HFFc6 (cell line): ENCODE data around the gene CYP1A2. TPM values are rescaled to one million over a fixed set of nuclear protein-coding genes. Genes with fewer than 3 reads are reported as not detected.

ENCODE experiments used
- DNase-seq: peaks from one replicate; pipeline ENCODE4 v3.0.0-alpha.2; 2018
- H3K27ac Mint-ChIP-seq: 2 replicates; pipeline ENCODE4 v1.8.0; 2020; ENCODE audit warnings: mild to moderate bottlenecking, mixed read lengths
- H3K27me3 Mint-ChIP-seq: 2 replicates; pipeline ENCODE4 v1.8.0; 2021; ENCODE audit warnings: mild to moderate bottlenecking, moderate library complexity, mixed read lengths; ENCODE audit not compliant: insufficient read depth
- H3K36me3 Mint-ChIP-seq: 2 replicates; pipeline ENCODE4 v1.8.0; 2021; ENCODE audit warnings: low read depth, mixed read lengths
- H3K4me1 Mint-ChIP-seq: 2 replicates; pipeline ENCODE4 v1.8.0; 2020; ENCODE audit warnings: low read depth, mixed read lengths
- H3K4me3 Mint-ChIP-seq: 2 replicates; pipeline ENCODE4 v1.8.0; 2020; ENCODE audit warnings: mild to moderate bottlenecking, moderate library complexity, mixed read lengths
- H3K9me3 Mint-ChIP-seq: 2 replicates; pipeline ENCODE4 v1.8.0; 2020; ENCODE audit warnings: mild to moderate bottlenecking, mixed read lengths
- long read RNA-seq: library from polyadenylated mRNA; unstranded; transcript quantifications from one replicate; pipeline ENCODE4 v2.0.0, GENCODE V29; 2019
- total RNA-seq, 6 experiments: library from RNA; stranded (reverse); fragmentation: NEBNext Ultra II Directional; extraction: Animal tissue kit (Norgen Biotek cat#: 25700); gene quantifications; 2 replicates in 1 of 6; 3 replicates in 5 of 6; pipeline ENCODE4 v1.2.3, GENCODE V29; 2021
- TF ChIP-seq, protein P1 (sequence below): fragments of 200-600 bp; sonication (generic); IDR thresholded peaks from 2 replicates; pipeline ENCODE4 v1.5.0; 2021; ENCODE audit warnings: antibody characterized with exemption, mild to moderate bottlenecking

Gene CYP1A2, protein sequence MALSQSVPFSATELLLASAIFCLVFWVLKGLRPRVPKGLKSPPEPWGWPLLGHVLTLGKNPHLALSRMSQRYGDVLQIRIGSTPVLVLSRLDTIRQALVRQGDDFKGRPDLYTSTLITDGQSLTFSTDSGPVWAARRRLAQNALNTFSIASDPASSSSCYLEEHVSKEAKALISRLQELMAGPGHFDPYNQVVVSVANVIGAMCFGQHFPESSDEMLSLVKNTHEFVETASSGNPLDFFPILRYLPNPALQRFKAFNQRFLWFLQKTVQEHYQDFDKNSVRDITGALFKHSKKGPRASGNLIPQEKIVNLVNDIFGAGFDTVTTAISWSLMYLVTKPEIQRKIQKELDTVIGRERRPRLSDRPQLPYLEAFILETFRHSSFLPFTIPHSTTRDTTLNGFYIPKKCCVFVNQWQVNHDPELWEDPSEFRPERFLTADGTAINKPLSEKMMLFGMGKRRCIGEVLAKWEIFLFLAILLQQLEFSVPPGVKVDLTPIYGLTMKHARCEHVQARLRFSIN
- not detected for total RNA-seq
- long read RNA-seq = 0 reads

DNA sequence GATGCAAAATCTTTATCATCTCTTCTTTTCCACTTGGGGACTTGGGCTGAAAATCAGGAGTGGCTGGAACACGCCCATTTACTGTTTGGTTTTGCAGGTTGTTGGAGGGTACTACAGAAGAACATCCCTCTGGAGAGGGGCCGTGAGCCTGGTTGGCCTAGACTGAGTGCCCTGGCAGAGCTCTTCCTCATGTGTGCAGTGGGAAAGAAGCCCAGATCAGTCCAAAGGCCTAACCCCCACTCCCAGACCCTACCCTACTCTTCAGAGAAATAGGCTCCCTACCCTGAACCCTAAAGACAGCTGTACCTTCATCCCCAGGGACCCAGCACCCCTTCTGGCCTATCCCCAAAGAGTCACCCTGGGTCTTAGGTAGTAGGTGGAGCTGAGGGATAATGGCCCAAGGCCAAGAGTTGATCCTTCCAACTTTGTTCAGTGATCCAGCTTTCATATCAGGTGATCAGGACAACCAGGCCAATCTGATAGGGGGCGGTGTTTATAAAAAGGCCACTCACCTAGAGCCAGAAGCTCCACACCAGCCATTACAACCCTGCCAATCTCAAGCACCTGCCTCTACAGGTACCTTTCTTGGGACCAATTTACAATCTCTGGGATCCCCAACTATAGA lies at the start of gene CYP1A2:
TSS of gene CYP1A2 (plus strand) at position 524 of the 625 bp plus-strand sequence. CDS start 894 bp downstream, outside the sequence.
- peaks cover 6% of the 10 kb centered on the region for H3K27me3 Mint-ChIP-seq
- TF ChIP-seq, protein P1, sequence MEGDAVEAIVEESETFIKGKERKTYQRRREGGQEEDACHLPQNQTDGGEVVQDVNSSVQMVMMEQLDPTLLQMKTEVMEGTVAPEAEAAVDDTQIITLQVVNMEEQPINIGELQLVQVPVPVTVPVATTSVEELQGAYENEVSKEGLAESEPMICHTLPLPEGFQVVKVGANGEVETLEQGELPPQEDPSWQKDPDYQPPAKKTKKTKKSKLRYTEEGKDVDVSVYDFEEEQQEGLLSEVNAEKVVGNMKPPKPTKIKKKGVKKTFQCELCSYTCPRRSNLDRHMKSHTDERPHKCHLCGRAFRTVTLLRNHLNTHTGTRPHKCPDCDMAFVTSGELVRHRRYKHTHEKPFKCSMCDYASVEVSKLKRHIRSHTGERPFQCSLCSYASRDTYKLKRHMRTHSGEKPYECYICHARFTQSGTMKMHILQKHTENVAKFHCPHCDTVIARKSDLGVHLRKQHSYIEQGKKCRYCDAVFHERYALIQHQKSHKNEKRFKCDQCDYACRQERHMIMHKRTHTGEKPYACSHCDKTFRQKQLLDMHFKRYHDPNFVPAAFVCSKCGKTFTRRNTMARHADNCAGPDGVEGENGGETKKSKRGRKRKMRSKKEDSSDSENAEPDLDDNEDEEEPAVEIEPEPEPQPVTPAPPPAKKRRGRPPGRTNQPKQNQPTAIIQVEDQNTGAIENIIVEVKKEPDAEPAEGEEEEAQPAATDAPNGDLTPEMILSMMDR = no peak
- H3K4me3 Mint-ChIP-seq = no peak within 1 kb of the TSS
- no peak within 1 kb of the TSS for H3K27ac Mint-ChIP-seq
- peaks cover 12% of the 10 kb centered on the region for H3K4me1 Mint-ChIP-seq
- no peak for DNase-seq
- no peaks in the 10 kb centered on the region for H3K9me3 Mint-ChIP-seq
- H3K36me3 Mint-ChIP-seq = no peaks in the 10 kb centered on the region

DNA sequence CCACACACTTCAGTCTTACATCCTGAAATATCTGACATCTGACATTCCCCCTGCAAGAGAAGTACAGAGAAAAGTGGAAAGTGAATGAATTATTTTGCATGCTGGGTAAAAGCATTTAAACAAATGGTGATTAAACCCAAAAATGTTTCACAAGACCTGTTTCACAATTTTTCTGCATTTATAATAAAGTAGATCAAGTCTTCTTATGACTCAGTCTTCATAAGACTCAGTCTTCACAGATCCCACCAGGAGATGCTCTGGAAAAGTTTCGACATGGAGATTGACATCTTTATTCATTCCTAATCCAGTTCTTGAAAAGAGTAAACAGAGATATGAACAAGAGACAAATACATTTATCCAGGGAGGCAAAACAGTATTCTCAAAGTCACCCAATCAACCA lies 39.6 kb upstream of the CYP1A2 start:
- TF ChIP-seq, protein P1 = no peak
- Mint-ChIP-seq H3K27ac (no peak overlapping the region), H3K9me3 (no peaks in the 10 kb centered on the region), H3K36me3 (no peaks in the 10 kb centered on the region), H3K4me1 (no peaks in the 10 kb centered on the region), H3K27me3 (peaks cover 49% of the 10 kb centered on the region), H3K4me3 (no peak overlapping the region)
- DNase-seq = no peak

DNA sequence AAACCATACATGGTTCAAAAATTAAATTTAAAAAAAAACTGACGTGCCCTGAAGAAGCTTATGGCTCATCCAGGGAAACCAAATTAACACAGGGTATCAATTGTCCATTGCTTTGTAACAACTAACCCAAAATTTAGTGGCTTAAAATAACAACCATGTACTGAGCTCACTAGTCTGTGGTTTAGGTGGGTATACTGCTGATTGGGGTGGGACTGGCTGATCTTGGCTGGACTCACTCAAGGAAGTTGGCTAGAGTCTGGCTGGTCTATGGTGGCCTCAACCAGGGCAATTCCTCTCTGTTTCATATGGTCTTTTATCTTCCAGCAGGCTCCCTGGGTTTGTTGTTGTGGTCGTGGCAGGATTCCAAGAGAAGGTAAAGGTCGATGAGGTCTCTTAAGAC lies 38.8 kb upstream of the CYP1A2 start:
- TF ChIP-seq, protein P1 = no peak
- Mint-ChIP-seq H3K27me3 (peaks cover 43% of the 10 kb centered on the region), H3K4me1 (no peaks in the 10 kb centered on the region), H3K9me3 (no peaks in the 10 kb centered on the region), H3K36me3 (no peaks in the 10 kb centered on the region), H3K4me3 (no peak overlapping the region), H3K27ac (no peak overlapping the region)
- no peak for DNase-seq

DNA sequence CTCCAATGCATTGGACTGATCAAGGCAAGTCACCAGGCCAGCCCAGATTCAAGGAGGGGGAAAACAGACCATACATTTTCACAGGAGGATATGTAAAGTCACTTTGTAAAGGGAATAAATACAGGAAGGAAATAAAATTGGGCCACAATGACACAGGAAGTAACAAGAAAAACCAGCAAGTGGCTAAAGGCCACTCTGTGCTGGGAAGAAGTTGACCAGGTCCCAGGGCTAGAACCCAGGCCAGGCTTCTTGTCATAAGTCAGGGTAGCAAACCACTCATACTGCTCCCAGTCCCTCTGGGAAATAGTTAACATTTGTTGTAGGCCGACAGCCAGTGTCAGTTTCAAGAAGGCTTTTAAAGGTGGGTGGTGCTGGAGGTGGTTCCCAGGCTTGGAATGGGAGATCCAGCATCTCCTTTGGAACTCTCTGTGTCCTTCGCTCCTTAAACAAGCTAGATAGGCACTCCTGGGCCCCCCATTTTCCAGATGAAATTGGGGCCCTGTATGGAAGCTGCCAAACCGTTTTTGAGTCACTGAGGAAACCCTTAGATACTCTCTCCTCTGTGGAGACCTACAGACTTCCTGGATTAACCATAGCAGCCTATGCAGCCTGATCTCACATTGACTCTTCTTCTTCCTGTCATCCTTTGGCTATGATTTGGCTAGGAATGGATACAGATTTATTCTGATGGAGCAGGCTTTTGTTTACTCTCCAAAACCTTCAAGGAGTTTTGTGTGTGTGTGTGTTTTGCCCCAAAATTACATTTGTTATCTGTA lies 38.1 kb upstream of the CYP1A2 start:
- Mint-ChIP-seq H3K4me1 (no peaks in the 10 kb centered on the region), H3K36me3 (no peaks in the 10 kb centered on the region), H3K9me3 (no peaks in the 10 kb centered on the region), H3K27me3 (peaks cover 40% of the 10 kb centered on the region), H3K4me3 (no peak overlapping the region), H3K27ac (no peak overlapping the region)
- no peak for DNase-seq
- TF ChIP-seq, protein P1 = no peak

DNA sequence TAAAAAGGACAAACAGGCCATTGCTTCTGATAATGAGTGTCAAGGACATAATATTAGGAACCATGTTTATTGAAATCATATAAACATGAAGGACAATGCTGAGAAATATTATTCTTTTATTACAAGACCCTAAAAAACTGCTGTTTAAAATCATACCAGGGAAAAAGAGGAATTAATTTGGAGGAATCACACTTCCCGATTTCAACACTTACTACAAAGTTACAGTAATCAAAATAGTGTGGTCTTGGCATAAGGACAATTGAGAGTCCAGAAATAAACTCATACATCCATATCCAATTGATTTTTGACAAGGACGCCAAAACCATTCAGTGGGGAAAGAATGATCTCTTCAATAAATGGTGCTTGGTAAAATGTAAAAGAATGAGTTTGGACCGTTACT lies 36.3 kb upstream of the CYP1A2 start:
- TF ChIP-seq, protein P1 = no peak
- H3K27me3 Mint-ChIP-seq = peaks cover 31% of the 10 kb centered on the region

More for the DNA sequence above, 36.3 kb upstream of the CYP1A2 start:
- no peak for DNase-seq
- Mint-ChIP-seq H3K9me3 (no peaks in the 10 kb centered on the region), H3K4me1 (no peaks in the 10 kb centered on the region), H3K27ac (no peak overlapping the region), H3K36me3 (no peaks in the 10 kb centered on the region), H3K4me3 (no peak overlapping the region)
